ENCODE data around the gene ARHGEF19. TPM values are rescaled to one million over a fixed set of nuclear protein-coding genes. Genes with fewer than 3 reads are reported as not detected.

ARHGEF19 gene
- polyA plus RNA-seq, 3 donors = 5.5 to 8.4 (median 6.8) TPM

- 82 to 88% (median 85%) methylated on average over 6 of the region's 6 CpGs for WGBS, 3 donors
- no peak overlapping the region for H3K27ac ChIP-seq (ENCODE audit: low read depth, low read length)
These were observed 20.4 kb downstream of the ARHGEF19 start for GRCh38 chr1:16191916-16192546.

- H3K27ac ChIP-seq (ENCODE audit: low read depth, low read length) = no peak overlapping the region
- WGBS, 3 donors = 82 to 94% (median 93%) methylated on average over 1 of the region's 1 CpG
These were observed 21.1 kb downstream of the ARHGEF19 start for GRCh38 chr1:16191309-16191708.

GRCh38 chr1:16189921-16190621, 22.4 kb downstream of the ARHGEF19 start:
- 55 to 66% (median 57%) methylated on average over 9 of the region's 9 CpGs for WGBS, 3 donors
- H3K27ac ChIP-seq (ENCODE audit: low read depth, low read length) = no peak overlapping the region

GRCh38 chr1:16189003-16189402, 23.4 kb downstream of the ARHGEF19 start:
- WGBS, 3 donors = 29 to 60% (median 30%) methylated on average over 6 of the region's 6 CpGs
- H3K27ac ChIP-seq (ENCODE audit: low read depth, low read length) = no peak overlapping the region

- no peak overlapping the region for H3K27ac ChIP-seq (ENCODE audit: low read depth, low read length)
- WGBS, 3 donors = 22 to 27% (median 25%) methylated on average over 15 of the region's 15 CpGs
These were observed 24.6 kb downstream of the ARHGEF19 start for GRCh38 chr1:16187748-16188401.

- no peak overlapping the region for H3K27ac ChIP-seq (ENCODE audit: low read depth, low read length)
- 82 to 87% (median 82%) methylated on average over 9 of the region's 9 CpGs for WGBS, 3 donors
These were observed 25.7 kb downstream of the ARHGEF19 start for GRCh38 chr1:16186655-16187235.

- WGBS, 3 donors = 92 to 95% (median 93%) methylated on average over 10 of the region's 10 CpGs
- H3K27ac ChIP-seq (ENCODE audit: low read depth, low read length) = no peak overlapping the region
These were observed 27.7 kb downstream of the ARHGEF19 start for GRCh38 chr1:16184557-16185303.

GRCh38 chr1:16183765-16184556, 28.5 kb downstream of the ARHGEF19 start:
- no peak overlapping the region for H3K27ac ChIP-seq (ENCODE audit: low read depth, low read length)
- WGBS, 3 donors = 82 to 91% (median 85%) methylated on average over 19 of the region's 19 CpGs

- no peak overlapping the region for H3K27ac ChIP-seq (ENCODE audit: low read depth, low read length)
- 60 to 84% (median 61%) methylated on average over 13 of the region's 13 CpGs for WGBS, 3 donors
These were observed 29.3 kb downstream of the ARHGEF19 start for GRCh38 chr1:16183179-16183578.

- WGBS, 3 donors = 47 to 64% (median 49%) methylated on average over 16 to 18 of the region's 18 CpGs
- H3K27ac ChIP-seq (ENCODE audit: low read depth, low read length) = peak overlapping the region; percentile 48
These were observed 30.3 kb downstream of the ARHGEF19 start for GRCh38 chr1:16181887-16182719.

GRCh38 chr1:16180291-16180824, 32.1 kb downstream of the ARHGEF19 start:
- WGBS, 3 donors = 87 to 89% (median 88%) methylated on average over 13 of the region's 13 CpGs
- no peak overlapping the region for H3K27ac ChIP-seq (ENCODE audit: low read depth, low read length)

GRCh38 chr1:16178596-16179497, 33.6 kb downstream of the ARHGEF19 start:
- no peak overlapping the region for H3K27ac ChIP-seq (ENCODE audit: low read depth, low read length)
- WGBS, 3 donors = 76 to 86% (median 80%) methylated on average over 19 of the region's 19 CpGs

- 94 to 97% (median 96%) methylated on average over 4 of the region's 4 CpGs for WGBS, 3 donors
- H3K27ac ChIP-seq (ENCODE audit: low read depth, low read length) = no peak overlapping the region
These were observed 35.1 kb downstream of the ARHGEF19 start for GRCh38 chr1:16177306-16177705.

- 72 to 79% (median 78%) methylated on average over 7 of the region's 7 CpGs for WGBS, 3 donors
- H3K27ac ChIP-seq (ENCODE audit: low read depth, low read length) = no peak overlapping the region
These were observed 35.8 kb downstream of the ARHGEF19 start for GRCh38 chr1:16176653-16177052.

GRCh38 chr1:16175610-16176553, 36.6 kb downstream of the ARHGEF19 start:
- peak overlapping the region; percentile 3 for H3K27ac ChIP-seq (ENCODE audit: low read depth, low read length)
- 12 to 26% (median 16%) methylated on average over 24 of the region's 24 CpGs for WGBS, 3 donors

Data from adipose tissue (tissue), 3 donors.